IPS DF 6.9 (cell line): ENCODE measurements around the gene XPO5.
"Not testable (repeated sequence)": the region's sequence is repeated elsewhere in the genome, so short reads cannot be mapped to it uniquely, and the experiment has no call there.

Experiments
- DNase-seq: peaks from one replicate; pipeline ENCODE4 v3.0.0-alpha.2; 2013; ENCODE audit warnings: low read depth, low spot score
- H3K27ac ChIP-seq: one replicate; pipeline ENCODE4 v1.5.1; 2013; ENCODE audit warnings: low read length, control low read depth
- H3K27me3 ChIP-seq: 2 replicates; pipeline ENCODE4 v1.6.1; 2013; ENCODE audit warnings: mild to moderate bottlenecking, low read length; ENCODE audit not compliant: control insufficient read depth, insufficient read depth
- H3K36me3 ChIP-seq: 2 replicates; pipeline ENCODE4 v1.6.1; 2013; ENCODE audit warnings: low read length; ENCODE audit not compliant: control insufficient read depth, insufficient read depth
- H3K4me1 ChIP-seq: 2 replicates; pipeline ENCODE4 v1.6.1; 2013; ENCODE audit warnings: low read length; ENCODE audit not compliant: control insufficient read depth, insufficient read depth
- H3K4me3 ChIP-seq: 2 replicates; pipeline ENCODE4 v1.5.1; 2013; ENCODE audit warnings: mild to moderate bottlenecking, low read length
- H3K9me3 ChIP-seq: 2 replicates; pipeline ENCODE4 v1.6.1; 2013; ENCODE audit warnings: low read length, inconsistent platforms; ENCODE audit not compliant: control insufficient read depth, insufficient read depth
- WGBS: extraction: QIAGEN DNeasy Blood & Tissue Kit; methylation state at CpG from one replicate; pipeline ENCODE4 v1.1.7; 2013; ENCODE audit warnings: mixed read lengths, missing lambda C conversion rate; ENCODE audit not compliant: insufficient read length, insufficient coverage; 5-methylcytosine and 5-hydroxymethylcytosine counted together

XPO5 gene

DNA sequence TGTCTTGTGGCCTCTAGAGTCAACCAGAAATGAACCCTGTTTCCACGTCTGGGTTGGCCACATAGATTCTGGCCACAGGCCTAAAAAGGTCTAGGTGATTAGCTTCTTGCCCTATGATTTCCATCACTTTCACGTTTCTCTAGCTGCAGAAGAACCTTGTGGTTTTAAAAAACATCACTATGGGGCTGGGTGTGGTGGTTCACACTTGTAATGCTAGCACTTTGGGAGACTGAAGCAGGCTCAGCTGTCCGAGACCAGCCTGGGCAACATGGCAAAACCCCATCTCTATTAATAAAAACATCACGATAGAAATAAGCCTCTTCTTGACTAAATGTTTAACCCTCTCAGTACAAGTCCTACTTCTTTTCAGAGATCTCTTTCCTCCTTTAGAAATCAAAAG is 31.4 kb downstream of the XPO5 start:
- no peaks in the 10 kb centered on the region for H3K27me3 ChIP-seq
- no CpG with 5 or more reads among the region's 4 CpGs for WGBS
- H3K27ac ChIP-seq = no peak overlapping the region
- no peaks in the 10 kb centered on the region for H3K4me1 ChIP-seq
- H3K36me3 ChIP-seq = peaks cover 24% of the 10 kb centered on the region
- H3K9me3 ChIP-seq = no peaks in the 10 kb centered on the region
- no peak overlapping the region for H3K4me3 ChIP-seq
- no peak for DNase-seq

- WGBS = no CpG with 5 or more reads among the region's 8 CpGs
- H3K36me3 ChIP-seq = peaks cover 11% of the 10 kb centered on the region; the same call in 1 of the 2 replicates
These were observed 33.9 kb downstream of the XPO5 start for GRCh38 chr6:43541774-43542471.

GRCh38 chr6:43540507-43540906 is 35.3 kb downstream of the XPO5 start:
- no peak for DNase-seq
- Histone ChIP-seq H3K27ac (no peak overlapping the region), H3K27me3 (no peaks in the 10 kb centered on the region), H3K36me3 (peaks cover 5% of the 10 kb centered on the region; the same call in 1 of the 2 replicates), H3K9me3 (no peaks in the 10 kb centered on the region), H3K4me3 (no peak overlapping the region), H3K4me1 (no peaks in the 10 kb centered on the region)
- WGBS = no CpG with 5 or more reads among the region's 5 CpGs

More at GRCh38 chr6:43541774-43542471, 33.9 kb downstream of the XPO5 start:
- H3K27ac ChIP-seq = no peak overlapping the region
- H3K9me3 ChIP-seq = no peaks in the 10 kb centered on the region
- DNase-seq = no peak
- H3K4me3 ChIP-seq = no peak overlapping the region
- no peaks in the 10 kb centered on the region for H3K4me1 ChIP-seq
- H3K27me3 ChIP-seq = no peaks in the 10 kb centered on the region

DNA sequence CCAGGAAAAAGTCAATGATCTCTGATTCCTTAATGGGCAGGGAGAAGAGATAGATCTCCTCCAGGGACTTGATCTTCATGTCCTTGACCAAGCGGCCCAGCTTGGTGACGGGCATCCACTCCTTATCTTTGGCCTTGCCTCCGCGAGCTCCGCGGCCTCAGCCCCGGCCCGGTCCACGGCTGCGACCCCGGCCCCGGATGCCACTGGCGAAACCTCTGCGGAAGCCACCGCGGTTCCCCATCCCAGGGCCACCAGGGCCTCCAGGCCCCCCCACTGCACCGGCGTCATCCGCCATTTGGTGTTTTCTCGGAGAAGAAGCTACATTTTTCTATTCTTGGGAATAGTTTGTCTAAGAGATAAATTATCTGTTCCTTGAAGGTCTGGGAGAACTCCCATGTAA is 36.4 kb downstream of the XPO5 start:
- not testable (repeated sequence) for H3K27me3 ChIP-seq, H3K27ac ChIP-seq, H3K9me3 ChIP-seq, H3K4me1 ChIP-seq, DNase-seq, H3K4me3 ChIP-seq, H3K36me3 ChIP-seq
- no CpG with 5 or more reads among the region's 20 CpGs for WGBS

- DNase-seq, H3K4me1 ChIP-seq, H3K27me3 ChIP-seq, H3K27ac ChIP-seq, H3K36me3 ChIP-seq, H3K4me3 ChIP-seq, H3K9me3 ChIP-seq: not testable (repeated sequence)
- no CpG with 5 or more reads among the region's 17 CpGs for WGBS
These were observed 36.9 kb downstream of the XPO5 start for GRCh38 chr6:43538986-43539385.

GRCh38 chr6:43532201-43532600 is 43.6 kb downstream of the XPO5 start:
- DNase-seq = no peak
- Histone ChIP-seq H3K9me3 (no peaks in the 10 kb centered on the region), H3K4me3 (no peak overlapping the region), H3K4me1 (no peaks in the 10 kb centered on the region), H3K27ac (no peak overlapping the region), H3K27me3 (no peaks in the 10 kb centered on the region), H3K36me3 (peaks cover 16% of the 10 kb centered on the region)
- WGBS = no CpG with 5 or more reads among the region's 1 CpG

DNA sequence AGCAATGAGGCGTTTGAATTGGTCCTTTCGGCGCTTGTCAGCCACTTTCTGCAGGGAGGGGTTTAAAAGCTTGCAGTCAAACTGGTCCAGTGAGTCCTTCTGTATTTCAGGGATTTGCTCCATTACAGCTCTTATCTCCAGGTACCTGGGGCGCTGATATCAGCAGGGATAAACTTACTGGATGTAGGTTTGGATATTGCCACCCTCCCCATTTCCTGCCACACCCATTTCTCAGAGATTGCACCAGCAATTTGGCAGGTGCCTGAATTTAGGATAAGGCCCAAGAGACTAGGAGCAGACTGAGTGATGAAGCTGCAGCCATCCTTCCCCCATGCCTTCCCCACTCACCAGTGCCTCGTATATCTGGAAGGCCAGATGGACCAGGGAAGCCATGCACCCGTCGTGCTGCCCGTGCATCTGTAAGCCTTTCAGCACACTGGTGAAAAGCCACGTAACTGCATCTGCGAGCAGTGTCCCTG is 51.3 kb downstream of the XPO5 start:
- H3K4me3 ChIP-seq = no peak overlapping the region
- no peak overlapping the region for H3K27ac ChIP-seq
- no peaks in the 10 kb centered on the region for H3K27me3 ChIP-seq
- no peaks in the 10 kb centered on the region for H3K9me3 ChIP-seq
- no peaks in the 10 kb centered on the region for H3K4me1 ChIP-seq
- no peak for DNase-seq
- no CpG with 5 or more reads among the region's 10 CpGs for WGBS
- H3K36me3 ChIP-seq = peaks cover 60% of the 10 kb centered on the region

DNA sequence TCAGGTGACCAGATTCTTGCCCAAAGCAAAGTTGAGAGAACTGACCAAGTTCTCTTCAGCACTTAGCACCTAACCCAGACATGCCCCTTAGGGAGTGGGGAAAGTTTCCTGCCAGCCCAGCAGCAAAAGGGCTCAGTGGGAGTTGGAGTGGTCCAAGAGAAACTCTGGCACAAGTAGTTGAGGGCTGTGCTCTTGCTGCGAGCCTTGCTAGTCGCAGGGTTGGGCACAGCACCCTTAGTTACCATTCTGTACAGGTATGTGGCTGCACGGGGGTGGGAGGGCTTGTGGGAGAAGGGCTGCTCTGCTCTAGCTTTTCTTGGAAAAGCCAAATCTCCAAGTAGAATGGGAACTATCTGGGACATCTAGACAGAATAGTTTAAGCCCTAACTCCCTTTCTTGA is 52.6 kb downstream of the XPO5 start:
- Histone ChIP-seq H3K9me3 (no peaks in the 10 kb centered on the region), H3K36me3 (peaks cover 56% of the 10 kb centered on the region), H3K4me3 (no peak overlapping the region), H3K27ac (no peak overlapping the region), H3K27me3 (no peaks in the 10 kb centered on the region), H3K4me1 (no peaks in the 10 kb centered on the region)
- no peak for DNase-seq
- WGBS = no CpG with 5 or more reads among the region's 3 CpGs

- no peaks in the 10 kb centered on the region for H3K27me3 ChIP-seq
- no peaks in the 10 kb centered on the region for H3K9me3 ChIP-seq
- H3K27ac ChIP-seq = no peak overlapping the region
- no CpG with 5 or more reads among the region's 8 CpGs for WGBS
- no peak overlapping the region for H3K4me3 ChIP-seq
- H3K4me1 ChIP-seq = no peaks in the 10 kb centered on the region; the same call in 1 of the 2 replicates
- no peak for DNase-seq
- H3K36me3 ChIP-seq = peaks cover 56% of the 10 kb centered on the region
These were observed 53.1 kb downstream of the XPO5 start for GRCh38 chr6:43522547-43523261.

DNA sequence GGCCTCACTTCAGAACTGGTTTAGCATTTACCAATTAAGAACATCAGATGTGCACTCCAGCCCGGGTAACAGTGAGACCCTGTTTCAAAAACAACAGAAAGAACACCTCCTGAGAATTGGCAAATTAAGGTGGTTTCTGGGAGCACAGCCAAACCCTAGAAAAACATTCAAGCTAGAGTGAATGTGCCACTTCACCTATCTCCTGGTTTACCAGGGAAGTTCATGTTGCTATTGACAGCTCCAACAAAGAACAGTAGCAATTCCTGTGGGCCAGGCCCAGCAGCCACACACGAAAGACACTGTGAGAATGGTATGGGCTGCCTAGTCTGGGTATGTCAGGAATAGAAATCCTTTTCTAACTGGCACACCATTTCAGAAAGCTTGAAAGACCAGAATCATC is 54.0 kb downstream of the XPO5 start:
- Histone ChIP-seq H3K9me3 (no peaks in the 10 kb centered on the region), H3K4me1 (no peaks in the 10 kb centered on the region; the same call in 1 of the 2 replicates), H3K4me3 (no peak overlapping the region), H3K27ac (no peak overlapping the region), H3K27me3 (no peaks in the 10 kb centered on the region), H3K36me3 (peaks cover 52% of the 10 kb centered on the region)
- no CpG with 5 or more reads among the region's 2 CpGs for WGBS
- DNase-seq = no peak
